COLO668 (cell line): ENCODE data around the gene SARNP.

Experiments
- DNase-seq: peaks from one replicate; lab custom pipeline; 2025; ENCODE audit not compliant: unreplicated experiment; lab: John Stamatoyannopoulos, UW

The SARNP gene

DNA sequence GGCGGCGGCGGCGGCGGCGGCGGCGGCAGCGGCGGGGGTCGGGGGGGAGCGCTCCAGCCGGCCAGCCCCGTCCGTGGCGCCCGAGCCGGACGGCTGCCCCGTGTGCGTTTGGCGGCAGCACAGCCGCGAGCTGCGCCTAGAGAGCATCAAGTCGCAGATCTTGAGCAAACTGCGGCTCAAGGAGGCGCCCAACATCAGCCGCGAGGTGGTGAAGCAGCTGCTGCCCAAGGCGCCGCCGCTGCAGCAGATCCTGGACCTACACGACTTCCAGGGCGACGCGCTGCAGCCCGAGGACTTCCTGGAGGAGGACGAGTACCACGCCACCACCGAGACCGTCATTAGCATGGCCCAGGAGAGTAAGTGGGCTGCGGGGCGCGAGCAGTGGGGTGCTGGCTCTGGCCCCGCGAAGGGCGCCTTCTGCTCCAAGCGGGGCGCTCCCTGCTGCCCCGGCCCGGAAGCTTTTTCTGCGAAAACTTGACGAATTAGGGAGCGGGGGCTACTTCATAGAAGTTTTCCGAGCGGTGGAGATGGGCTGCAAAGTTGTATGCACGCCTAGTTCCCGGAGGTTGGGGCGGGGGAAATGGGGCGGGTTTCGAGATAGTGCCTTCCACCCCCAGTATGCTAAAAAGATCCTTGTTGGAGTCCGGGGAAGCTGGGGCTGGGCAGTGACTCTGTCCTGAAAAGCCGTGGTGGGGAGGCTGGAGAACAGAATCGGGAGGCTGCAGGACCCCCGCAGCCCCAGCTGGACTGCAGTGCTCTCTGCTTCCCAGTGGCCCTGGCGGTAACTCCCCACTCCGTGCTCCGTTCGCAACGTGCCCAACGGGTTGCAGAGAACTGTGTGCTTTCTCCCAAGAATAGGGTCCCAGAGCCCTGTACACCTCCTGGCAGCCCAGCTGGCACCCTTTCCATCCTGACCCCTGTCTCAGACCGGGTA, 73.9 kb downstream of the SARNP start:
- DNase-seq: peak; percentile 31

DNA sequence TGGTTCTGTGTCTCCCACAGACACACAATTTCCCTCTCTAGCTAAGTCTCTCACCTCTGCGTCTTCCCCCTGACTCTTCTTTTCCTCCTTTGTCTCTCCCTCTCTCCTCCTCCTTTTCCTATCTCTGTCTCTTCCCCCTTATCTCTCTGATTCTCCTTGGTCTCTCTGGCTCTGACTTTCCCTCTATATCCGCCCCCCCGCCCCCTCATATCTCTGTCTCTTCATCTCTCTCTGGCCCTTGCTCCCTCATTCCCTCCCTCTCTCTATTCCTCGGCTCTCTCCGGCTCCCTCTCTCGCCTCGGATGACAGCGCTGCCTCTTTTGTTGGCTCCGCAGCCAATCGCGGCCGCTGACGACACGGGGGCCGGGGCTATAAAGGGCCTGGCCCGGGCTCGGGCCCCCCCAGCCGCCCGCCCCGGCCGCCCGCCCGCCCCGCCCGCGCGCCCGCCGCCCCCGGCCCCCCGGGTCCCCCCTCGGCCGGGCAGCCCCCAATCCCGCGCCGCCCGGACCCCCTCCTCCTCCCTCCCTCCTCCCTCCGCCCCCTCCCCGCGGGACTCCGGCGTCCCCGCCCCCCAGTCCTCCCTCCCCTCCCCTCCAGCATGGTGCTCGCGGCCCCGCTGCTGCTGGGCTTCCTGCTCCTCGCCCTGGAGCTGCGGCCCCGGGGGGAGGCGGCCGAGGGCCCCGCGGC, 74.7 kb downstream of the SARNP start, which contains the start of gene GDF11:
Gene GDF11 (plus strand): TSS at position 404 of the 687 bp plus-strand sequence. CDS start 195 bp downstream, at position 599.
- DNase-seq: peak; percentile 58

DNA sequence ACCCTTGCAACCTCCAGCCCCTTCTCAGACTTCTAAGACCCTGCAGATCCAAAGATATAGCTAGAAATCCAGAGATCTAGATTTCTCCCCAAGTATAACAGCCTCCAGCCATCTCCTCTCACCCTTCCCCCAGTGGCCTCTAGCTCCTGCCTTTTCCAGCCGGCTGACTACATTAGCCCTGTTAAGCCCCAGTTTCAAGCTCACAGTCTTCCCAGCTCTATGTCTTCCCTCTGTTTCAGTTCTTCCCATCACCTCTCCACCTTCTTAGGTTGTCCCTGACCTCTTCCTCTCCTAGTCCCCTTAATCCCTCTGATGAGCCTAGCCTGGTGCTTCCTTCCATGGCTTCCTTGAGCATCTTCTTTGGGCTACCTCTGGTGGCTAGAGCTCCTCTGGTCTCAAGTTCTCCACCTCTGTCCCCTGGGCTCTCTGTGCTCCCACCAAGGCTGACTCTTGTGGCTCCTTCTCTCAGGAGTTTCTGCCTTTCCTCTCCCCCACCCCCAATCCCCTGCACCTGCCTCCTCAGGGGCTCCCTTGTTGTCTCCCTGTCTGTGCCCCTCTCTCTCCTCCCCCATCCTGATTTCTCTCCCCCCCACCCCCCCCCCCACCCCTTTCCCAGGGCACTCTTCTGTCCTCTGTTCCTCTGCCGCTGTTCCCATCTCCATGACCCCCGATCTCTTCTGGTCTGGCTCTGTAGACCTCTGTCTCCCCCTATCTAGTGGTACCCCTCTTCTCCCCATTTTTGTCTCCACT, 75.4 kb downstream of the SARNP start:
- no peak for DNase-seq

DNA sequence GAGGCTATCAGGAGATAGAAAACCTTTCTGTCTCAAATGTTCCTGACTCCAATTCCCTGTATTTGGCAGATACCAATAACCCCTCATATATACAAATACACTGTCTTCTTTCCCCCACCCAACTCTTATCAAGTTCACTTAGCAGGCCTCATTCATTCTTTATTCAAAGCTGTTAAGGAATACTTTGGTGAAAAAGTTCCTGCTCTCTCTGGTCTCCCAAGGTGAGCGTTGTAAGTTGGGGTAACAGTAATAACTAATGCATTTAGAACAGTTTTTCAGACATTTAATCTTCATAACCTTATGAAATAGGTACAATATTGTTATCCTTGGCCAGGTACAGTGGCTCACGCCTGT, 78.5 kb downstream of the SARNP start:
- DNase-seq: no peak

DNA sequence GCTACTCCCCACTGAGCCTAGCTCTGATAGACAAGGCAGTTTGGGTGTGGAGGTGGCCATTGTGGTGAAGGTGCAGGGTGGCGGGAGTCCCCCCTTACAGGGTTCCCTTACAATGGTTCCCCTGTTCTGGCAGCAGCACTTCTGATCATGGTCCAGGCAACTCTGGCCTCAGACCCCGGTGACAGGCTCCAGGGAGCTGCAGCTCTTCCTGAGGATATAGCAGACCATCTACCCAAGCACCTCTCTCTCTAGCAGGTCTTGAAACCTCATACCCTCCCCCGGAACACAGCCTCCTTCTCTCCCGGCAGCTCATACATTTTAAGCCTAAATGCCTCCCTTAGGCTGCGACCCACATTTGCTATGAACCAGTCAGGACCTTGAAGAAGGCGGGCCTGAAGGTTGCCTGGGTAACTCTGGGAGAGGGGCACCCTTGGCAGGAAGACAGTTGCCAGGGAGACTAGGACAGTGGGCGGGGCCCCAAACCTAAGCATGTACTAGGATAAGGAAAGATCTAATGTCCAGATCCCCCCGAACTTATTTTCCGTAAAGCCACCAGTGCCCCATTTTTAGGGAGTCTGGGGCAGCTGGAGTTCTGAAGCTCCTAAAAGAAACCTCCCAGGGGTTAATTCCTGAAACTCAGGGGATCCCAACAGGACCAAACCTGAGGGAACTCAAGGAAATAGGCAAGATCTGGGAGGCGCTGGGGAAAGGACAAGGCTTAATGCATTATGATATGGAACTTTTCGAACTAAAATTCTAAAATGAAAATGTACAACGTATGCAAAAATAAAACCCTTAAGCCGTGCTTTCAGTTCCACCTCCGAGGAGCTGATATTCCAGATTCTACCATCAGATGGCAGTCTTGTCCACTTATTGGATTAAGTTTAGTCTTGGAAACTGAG, 79.2 kb downstream of the SARNP start:
- peak; percentile 60 for DNase-seq

DNA sequence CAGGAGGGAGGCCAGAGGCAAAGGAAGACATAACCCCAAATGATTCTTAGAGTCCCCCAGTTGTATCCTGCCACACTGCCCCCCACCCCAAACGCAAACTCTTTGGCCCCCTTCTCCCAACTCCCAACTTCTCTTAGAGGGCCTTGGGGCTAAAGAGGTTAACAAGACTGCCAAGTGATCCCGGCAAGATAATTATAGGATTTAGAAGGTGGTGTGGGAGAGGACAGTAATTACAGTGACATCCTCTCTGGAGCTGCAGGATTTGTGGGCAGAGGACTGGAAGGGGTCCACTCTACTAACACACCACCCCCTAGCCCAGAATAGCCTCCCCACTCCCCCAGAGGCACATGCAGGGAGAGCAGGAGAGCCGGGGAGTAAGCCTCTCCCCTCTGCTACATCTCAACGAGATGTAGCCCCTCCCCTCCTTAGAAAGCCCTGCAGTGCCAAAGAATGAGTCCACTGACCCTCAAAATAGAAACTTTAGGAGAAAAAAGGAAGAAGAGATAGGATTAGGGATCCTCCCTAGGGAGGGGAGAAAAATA, 79.9 kb downstream of the SARNP start:
- DNase-seq: no peak

DNA sequence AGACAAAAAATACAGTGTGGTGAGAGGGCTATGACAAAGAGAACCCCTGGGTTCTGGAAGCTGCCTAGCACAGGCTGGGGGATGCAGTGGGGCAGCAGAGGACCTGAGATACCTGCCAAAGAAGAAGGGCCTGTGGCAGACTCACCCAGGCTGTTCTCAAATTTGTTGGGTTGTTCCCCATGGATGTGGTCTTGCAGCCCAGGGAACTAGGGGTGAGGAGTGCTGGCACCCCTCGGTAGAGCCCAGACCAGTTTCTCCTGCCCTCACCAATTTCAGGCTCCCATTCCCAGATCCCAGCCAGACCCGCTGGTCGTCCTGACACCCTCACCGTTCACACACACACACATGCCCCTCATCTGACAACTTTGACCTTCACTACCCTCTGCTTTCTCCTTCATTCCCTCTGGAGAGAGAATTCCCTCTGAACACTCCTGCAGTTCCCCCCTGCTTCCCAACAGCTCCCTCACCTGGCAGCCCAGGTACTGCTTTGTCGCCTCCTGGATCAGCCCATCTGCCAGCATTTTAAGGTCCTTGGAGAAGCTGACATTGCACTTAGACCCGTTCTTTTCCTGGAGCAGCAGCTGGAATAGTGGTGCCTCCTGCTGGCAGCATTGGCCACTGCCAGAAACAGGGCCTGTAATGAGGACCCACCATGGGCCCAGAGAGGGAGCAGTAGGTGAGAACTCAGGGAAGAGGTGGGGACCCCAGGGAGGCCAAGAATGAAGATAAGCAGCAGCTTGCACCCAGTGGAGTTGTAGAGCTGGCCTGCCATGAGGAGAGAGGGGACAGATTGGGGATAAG, 80.5 kb downstream of the SARNP start:
- DNase-seq: peak; percentile 51

DNA sequence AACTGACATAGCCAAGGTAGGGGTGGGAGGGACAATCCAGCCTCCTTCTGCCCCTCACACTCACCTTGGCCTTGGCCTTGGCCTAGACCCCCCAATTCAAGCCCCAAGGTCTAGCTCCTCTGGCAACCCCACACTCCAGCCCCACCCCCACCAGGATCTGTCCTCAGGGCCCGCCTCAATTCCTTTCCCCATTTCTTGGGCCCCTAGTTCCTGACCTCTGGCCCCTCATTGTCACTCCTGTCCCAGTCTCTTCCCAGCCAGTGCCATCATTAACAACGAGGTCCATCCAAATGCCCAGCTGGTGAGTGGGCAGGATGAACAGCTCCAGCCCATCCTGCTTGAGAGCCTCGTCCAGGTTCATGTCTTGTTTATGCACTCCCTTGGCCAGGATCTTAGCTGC, 81.4 kb downstream of the SARNP start:
- DNase-seq: no peak

DNA sequence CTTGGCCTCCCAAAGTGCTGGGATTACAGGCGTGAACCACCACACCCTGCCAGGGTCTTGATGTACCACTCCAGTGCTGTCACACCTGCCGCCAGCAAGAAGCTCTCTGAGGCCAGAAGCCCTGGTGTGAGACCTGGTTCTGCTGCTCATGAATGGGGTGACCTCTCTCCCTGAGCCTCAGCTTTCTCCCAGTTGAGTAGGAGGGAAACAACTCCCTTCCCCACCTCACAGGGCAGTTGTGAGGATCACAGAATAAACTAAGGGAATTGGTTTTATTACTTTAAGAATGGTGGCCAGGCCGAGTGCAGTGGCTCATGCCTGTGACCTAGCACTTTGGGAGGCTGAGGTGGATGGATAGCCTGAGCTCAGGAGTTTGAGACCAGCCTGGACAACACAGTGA, 82.9 kb downstream of the SARNP start:
- DNase-seq: no peak

DNA sequence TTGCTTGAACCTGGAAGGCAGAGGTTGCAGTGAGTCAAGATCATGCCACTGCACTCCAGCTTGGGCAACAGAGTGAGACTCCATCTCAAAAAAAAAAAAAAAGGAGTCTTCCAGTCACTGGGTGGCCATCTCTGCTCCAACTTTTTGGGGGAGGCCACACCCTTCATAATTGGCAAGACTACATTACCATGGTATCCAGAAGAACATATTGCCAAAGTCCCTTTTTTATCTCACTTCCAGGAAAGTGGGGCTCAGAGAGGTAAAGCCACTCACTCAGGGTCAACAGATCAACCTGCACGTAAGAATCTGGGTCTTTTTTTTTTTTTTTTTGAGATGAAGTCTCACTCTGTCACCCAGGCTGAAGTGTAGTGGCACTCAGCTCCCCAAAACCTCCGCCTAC, 83.7 kb downstream of the SARNP start:
- DNase-seq: no peak

DNA sequence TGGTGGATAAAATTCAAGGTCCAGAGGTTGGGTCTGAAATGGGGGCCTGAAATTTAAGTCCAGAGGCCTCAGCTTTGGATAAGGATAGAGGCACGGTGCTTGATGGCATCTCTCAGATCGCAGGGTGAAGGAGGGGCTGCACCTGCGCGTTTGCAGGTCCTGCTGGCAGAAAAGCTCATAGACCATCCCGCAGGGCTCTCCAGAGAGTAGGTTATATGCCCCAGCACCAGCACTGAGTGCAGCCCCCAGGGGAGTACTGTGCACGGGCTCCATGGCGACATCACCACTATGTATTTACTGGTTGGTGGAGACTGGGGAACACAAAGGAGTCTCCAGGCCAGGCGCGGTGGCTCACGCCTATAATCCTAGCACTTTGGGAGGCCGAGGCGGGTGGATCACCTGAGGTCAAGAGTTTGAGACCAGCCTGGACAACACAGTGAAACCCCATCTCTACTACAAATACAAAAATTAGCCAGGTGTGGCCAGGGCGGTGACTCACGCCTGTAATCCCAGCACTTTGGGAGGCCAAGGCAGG, 84.4 kb downstream of the SARNP start:
- DNase-seq: no peak

DNA sequence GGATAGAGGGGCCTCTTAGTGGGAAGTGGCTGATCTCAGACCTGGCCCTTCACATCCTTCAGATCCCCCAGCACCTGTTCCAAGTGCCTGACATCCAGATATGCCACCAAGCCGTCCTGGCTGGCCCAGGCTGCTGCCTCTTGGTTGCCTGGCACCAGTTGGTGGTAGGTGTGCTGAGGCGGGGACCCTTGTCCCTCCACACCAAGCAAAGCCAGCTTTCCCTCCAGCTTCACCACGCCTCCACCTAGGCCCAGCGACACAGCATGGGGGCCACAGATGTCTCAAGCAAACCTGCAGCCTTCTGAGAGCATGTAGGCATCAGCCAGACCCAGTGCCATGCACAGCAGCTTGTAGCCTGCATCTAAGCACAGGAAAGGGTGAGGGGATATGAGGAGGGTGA, 85.2 kb downstream of the SARNP start:
- DNase-seq: no peak

DNA sequence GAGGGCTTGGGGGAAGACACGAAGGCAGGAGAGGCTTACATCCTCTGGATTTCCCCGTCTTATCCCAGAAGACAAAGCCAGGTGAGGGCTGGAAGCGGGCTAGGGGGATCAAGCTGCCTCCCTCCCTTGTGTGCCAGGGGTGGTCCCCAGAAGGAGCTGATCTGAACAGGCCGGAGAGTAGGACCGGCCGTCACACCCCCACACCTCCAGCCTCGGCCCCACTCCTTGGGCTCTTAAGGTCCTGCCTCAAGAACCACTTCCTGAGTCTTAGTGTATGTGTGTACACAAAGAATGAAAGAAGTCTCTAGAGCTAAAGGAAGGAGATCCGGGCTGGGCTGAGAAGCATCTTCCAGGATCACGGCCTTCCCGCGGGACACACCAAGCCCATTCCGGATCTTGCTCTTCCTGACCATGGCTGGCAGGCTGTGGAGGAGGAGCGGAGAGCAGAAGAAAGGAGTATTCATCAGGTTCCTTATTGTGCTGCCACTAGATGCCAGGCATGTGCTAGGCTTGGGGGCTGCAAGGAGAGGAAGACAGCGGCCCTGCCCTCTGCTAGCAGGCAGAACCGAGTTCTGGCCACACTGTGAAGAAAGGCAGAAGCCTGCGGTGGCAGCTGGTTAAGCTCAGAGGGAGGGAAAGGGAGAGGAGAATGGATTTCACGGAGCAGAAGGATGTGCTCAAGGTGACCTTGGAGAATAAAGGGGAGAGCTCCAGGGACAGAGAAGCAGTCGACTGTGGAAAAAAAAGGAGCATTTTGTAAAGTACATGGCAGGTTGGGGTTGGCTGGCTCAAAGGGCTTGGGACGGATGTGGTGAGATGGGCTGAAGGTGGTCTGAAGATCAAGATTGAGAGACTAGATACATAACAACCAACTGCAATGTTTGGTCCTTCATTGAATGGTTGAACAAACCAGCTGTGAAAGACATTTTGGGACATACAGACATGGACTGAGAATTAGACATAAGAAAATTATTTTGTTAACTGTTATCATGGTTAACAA, 87.4 kb downstream of the SARNP start:
- no peak for DNase-seq

DNA sequence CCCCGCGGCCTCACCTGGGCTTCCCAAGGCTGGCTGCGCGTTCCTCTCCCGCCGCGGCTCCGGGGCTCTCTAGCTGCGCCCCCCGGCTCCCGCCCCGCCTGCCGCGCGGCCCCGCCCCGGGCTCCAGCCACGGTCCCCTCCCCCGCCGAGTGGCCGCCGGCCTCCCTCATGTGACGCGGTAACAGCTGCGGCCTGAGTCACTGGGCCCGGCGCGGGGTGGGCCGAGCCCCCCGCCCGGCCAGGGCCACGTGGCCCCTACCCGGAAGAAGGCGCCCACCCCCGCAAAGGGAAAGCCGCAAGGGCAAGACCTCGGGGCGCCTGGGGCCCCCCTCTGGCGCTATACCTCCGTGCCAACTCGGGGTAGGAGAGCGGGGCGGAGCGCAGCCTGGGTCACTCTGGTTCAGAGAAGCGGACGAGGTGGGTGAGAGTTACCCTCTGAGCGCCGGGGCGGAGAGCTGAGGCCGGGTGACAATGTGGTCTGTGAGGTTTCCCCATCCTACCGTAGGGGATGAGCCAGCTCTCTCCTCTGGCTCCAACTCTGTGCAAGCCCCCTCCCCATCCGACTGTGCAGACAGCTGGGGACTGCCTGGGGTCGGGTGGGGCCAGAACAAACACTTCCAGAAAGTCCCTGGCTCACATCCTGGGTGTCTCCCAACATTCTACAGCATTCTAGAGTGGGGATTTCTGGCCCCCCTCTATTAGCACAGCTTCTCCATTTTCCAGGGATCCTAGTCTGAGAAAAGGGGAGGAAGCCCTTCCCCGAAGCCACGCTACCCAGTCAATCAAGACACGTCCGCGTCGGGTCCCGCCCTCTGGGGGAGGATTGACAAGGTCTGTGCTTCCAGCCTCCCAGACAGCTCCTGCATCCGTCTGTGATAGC, 88.3 kb downstream of the SARNP start, which contains the start of gene CD63:
Gene CD63 (minus strand): TSS at position 71 of the 880 bp plus-strand sequence. CDS start 668 bp downstream, outside the sequence.
- peak; percentile 83 for DNase-seq

DNA sequence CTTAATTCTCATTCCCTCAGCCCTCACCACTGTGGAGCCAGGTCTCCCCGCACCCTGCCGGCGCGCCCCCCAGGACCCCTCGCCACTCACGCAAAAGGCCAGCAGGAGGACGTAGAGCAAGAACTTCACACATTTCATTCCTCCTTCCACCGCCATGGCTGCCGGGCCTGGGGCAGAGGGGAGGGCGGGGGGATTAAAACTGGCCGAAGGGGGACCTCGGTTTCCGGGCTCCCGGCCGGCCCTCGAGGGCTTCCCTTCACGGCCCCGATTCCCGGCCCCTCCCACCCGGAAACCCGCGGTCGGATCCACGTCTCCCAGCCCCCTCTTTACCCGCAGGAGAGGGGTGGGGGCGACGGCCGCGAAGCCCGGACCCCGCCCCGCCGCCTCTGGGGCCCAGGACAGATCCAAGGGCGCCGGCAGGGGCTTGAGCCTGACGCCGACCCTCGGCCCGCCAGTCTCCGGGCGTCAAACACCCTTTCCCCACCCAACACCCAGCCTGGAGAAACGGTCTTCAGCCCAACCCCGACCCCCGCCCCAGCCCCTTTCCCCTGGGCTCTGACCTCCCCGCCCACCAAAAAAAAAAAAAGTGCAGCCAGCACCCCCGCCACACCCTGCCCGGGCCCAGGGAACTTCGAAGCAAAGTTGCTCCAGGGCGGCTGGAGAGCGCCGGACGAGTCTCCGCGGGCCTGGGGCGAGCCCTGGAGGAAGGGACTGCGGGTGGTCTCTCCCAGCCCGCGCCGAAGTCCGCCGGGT, 89.2 kb downstream of the SARNP start:
- DNase-seq: peak; percentile 71

DNA sequence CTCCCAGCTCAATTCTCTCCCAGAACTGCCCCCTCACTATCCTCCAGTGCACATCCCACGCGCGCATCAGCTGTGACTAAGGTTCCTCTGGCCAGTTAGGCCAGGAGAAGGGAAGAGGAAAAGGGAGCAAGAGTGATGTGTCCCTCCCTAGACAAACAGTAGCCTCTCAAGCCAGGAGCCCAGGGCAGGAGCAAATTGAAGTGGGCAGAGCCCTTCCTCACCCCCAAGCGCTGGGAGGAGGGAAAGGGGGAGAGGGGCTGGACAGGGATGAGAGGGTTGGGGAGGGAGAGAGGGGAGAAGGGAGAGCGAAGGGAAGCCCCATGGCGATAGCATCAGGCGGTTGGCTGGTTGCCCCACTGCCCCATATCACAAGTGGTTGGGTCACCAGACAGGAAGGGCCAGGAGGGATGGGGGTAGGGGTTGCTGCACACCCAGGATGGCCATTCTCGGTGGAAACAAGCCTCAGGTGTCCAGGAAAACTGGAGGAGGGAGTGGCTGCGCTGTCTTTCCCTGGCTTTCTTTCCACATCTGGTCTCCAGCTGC, 89.8 kb downstream of the SARNP start:
- DNase-seq: peak; percentile 17
